HepG2 (cell line): ENCODE measurements around the gene UBR4. TPM values are rescaled to one million over a fixed set of nuclear protein-coding genes. Genes with fewer than 3 reads are reported as not detected.

Experiments used
- ATAC-seq: fragments of 200-7000 bp; cut with Tn5 transposase; 3 replicates; pipeline ENCODE4 v1.9.1; 2020; ENCODE audit warnings: mild to moderate bottlenecking, moderate library complexity
- BruUV-seq: library from RNA; stranded (reverse); fragments of 400-500 nt; replicated peaks from 2 replicates; lab custom pipeline; 2021; lab: Mats Ljungman, UMichigan
- CTCF ChIA-PET: fragments of 300-600 bp; formaldehyde crosslinking; extraction: SDS; loops from one replicate; lab custom pipeline; 2021; ENCODE audit warnings: low total read pairs, inconsistent platforms, low intra/inter-chr PET ratio; lab: Yijun Ruan, JAX
- POLR2A ChIA-PET: fragments of 350-600 bp; sonication (Branson Sonifier 250); formaldehyde crosslinking; loops from one replicate; lab custom pipeline; 2020; ENCODE audit warnings: antibody characterized with exemption, inconsistent platforms; lab: Yijun Ruan, JAX
- DNase-seq: peaks from one replicate; pipeline ENCODE4 v3.0.0-alpha.2; 2015; ENCODE audit warnings: low spot score
- FAIRE-seq: peaks from 3 replicates; lab custom pipeline; 2011; peaks lifted over from hg19 to GRCh38; lab: Jason Lieb, UNC
- H2AFZ ChIP-seq: one replicate; pipeline ENCODE4 v1.6.1; 2011; ENCODE audit warnings: low read length, inconsistent platforms
- H3K27ac ChIP-seq: fragments of 300-600 bp; 3 replicates; pipeline ENCODE4 v1.8.0; 2011; ENCODE audit warnings: mixed run types, mild to moderate bottlenecking, mixed read lengths, low read length, inconsistent platforms; ENCODE audit not compliant: insufficient read depth; ENCODE audit errors: extremely low read length
- H3K27me3 ChIP-seq, 2 experiments: fragments of 200-600 bp in 1 of 2; 2 replicates in 1 of 2; 3 replicates in 1 of 2; pipeline versions ENCODE4 v1.6.0 to v1.8.0; 2011; ENCODE audit warnings: low read length in 2 of 2, mild to moderate bottlenecking in 2 of 2, moderate library complexity in 2 of 2, inconsistent platforms in 1 of 2; ENCODE audit not compliant: insufficient read depth in 2 of 2, control insufficient read depth in 1 of 2
- H3K36me3 ChIP-seq, 2 experiments: fragments of 200-600 bp in 1 of 2; replicated peaks in 1 of 2; 2 replicates in 1 of 2; 3 replicates in 1 of 2; pipeline versions ENCODE4 v1.5.1 to v1.8.0; 2011; ENCODE audit warnings: low read length in 2 of 2, inconsistent platforms in 1 of 2; ENCODE audit not compliant: insufficient read depth in 2 of 2, control insufficient read depth in 1 of 2
- H3K4me1 ChIP-seq: 2 replicates; pipeline ENCODE4 v1.5.1; 2012; ENCODE audit warnings: low read length, inconsistent platforms; ENCODE audit not compliant: insufficient read depth
- H3K4me2 ChIP-seq: 2 replicates; pipeline ENCODE4 v1.6.0; 2011; ENCODE audit warnings: low read depth, low read length, inconsistent platforms
- H3K4me3 ChIP-seq, 3 experiments: fragments of 200-600 bp in 1 of 3; sonication (generic), shearing (Covaris generic) in 1 of 3; replicated peaks in 1 of 3; 2 replicates each; pipeline ENCODE4 v1.5.1; 2011 to 2016; ENCODE audit warnings: low read length in 3 of 3, inconsistent platforms in 2 of 3, low read depth in 2 of 3, mild to moderate bottlenecking in 2 of 3, control low read depth in 1 of 3, mixed read lengths in 1 of 3; ENCODE audit not compliant: insufficient read depth in 1 of 3
- H3K79me2 ChIP-seq: one replicate; pipeline ENCODE4 v1.6.1; 2011; ENCODE audit warnings: low read length, inconsistent platforms; ENCODE audit not compliant: insufficient read depth
- H3K9ac ChIP-seq: 2 replicates; pipeline ENCODE4 v1.6.0; 2011; ENCODE audit warnings: mild to moderate bottlenecking, low read depth, low read length, inconsistent platforms; ENCODE audit not compliant: insufficient read depth
- H3K9me3 ChIP-seq: 2 replicates; pipeline ENCODE4 v1.5.1; 2012; ENCODE audit warnings: mild to moderate bottlenecking, low read length
- H4K20me1 ChIP-seq: 2 replicates; pipeline ENCODE4 v1.6.0; 2011; ENCODE audit warnings: inconsistent platforms, mild to moderate bottlenecking, low read length, moderate library complexity; ENCODE audit not compliant: insufficient read depth
- ERF ChIP-seq: IDR thresholded peaks from 2 replicates; pipeline ENCODE4 v1.6.1; 2018; ENCODE audit warnings: missing biosample characterization, missing genetic modification reagents
- FOXC1 ChIP-seq: sonication (generic); formaldehyde crosslinking; IDR thresholded peaks from 2 replicates; pipeline ENCODE4 v1.8.0; 2022; ENCODE audit warnings: mild to moderate bottlenecking, missing genetic modification reagents, borderline replicate concordance
- HOXA3 ChIP-seq: sonication (generic); formaldehyde crosslinking; IDR thresholded peaks from 2 replicates; pipeline ENCODE4 v1.5.0; 2020; ENCODE audit warnings: missing genetic modification reagents
- HOXD1 ChIP-seq: sonication (generic); formaldehyde crosslinking; IDR thresholded peaks from 2 replicates; pipeline ENCODE4 v1.5.0; 2020; ENCODE audit warnings: missing genetic modification reagents
- MED13 ChIP-seq: sonication (generic); formaldehyde crosslinking; IDR thresholded peaks from 2 replicates; pipeline ENCODE4 v1.5.0; 2020; ENCODE audit warnings: missing genetic modification reagents
- MEIS2 ChIP-seq: sonication (generic); formaldehyde crosslinking; IDR thresholded peaks from 2 replicates; pipeline ENCODE4 v1.9.0; 2021; ENCODE audit warnings: mild to moderate bottlenecking, missing genetic modification reagents
- NAIF1 ChIP-seq: sonication (generic); formaldehyde crosslinking; IDR thresholded peaks from 2 replicates; pipeline ENCODE4 v1.5.0; 2020; ENCODE audit warnings: mild to moderate bottlenecking, missing genetic modification reagents, borderline replicate concordance
- NKX3-1 ChIP-seq: sonication (generic); formaldehyde crosslinking; IDR thresholded peaks from 2 replicates; pipeline ENCODE4 v1.5.0; 2020; ENCODE audit warnings: missing genetic modification reagents
- ZFY ChIP-seq: sonication (generic); formaldehyde crosslinking; IDR thresholded peaks from 2 replicates; pipeline ENCODE4 v1.4.0; 2020; ENCODE audit warnings: missing genetic modification reagents
- ZNF225 ChIP-seq: sonication (generic); formaldehyde crosslinking; IDR thresholded peaks from 2 replicates; pipeline ENCODE4 v1.4.0; 2020; ENCODE audit warnings: mild to moderate bottlenecking, missing genetic modification reagents
- ZNF264 ChIP-seq: sonication (generic); formaldehyde crosslinking; IDR thresholded peaks from 2 replicates; pipeline ENCODE4 v1.4.0; 2020; ENCODE audit warnings: missing genetic modification reagents
- ZNF577 ChIP-seq: sonication (generic); formaldehyde crosslinking; IDR thresholded peaks from 2 replicates; pipeline ENCODE4 v1.4.0; 2020; ENCODE audit warnings: mild to moderate bottlenecking, low read depth, missing genetic modification reagents, borderline replicate concordance
- ZNF772 ChIP-seq: sonication (generic); formaldehyde crosslinking; IDR thresholded peaks from 2 replicates; pipeline ENCODE4 v1.5.0; 2020; ENCODE audit warnings: mild to moderate bottlenecking, missing genetic modification reagents
- WGBS: methylation state at CpG from one replicate; pipeline ENCODE4 v1.1.6; 2017; ENCODE audit warnings: low lambda C conversion rate; 5-methylcytosine and 5-hydroxymethylcytosine counted together
- in situ Hi-C: cut with HindIII; loops from 2 replicates; pipeline ENCODE4 v1.10.0; 2017; ENCODE audit warnings: low pct_unique_long_range_greater_than_20kb; ENCODE audit not compliant: extremely low pct_ligation_motif_present
- intact Hi-C: fragments of 100-400 bp; cut with micrococcal nuclease; formaldehyde crosslinking; loops from one replicate; pipeline ENCODE4 v1.10.0; 2022; ENCODE audit not compliant: unreplicated experiment
- polyA plus RNA-seq, 8 experiments: library from polyadenylated mRNA; depleted of rRNA in 3 of 8; stranded (reverse) in 7 of 8; unstranded in 1 of 8; fragments of >200 nt; fragmentation: Illumina TruSeq in 4 of 8; extraction: Trizol in 4 of 8; gene quantifications; 2 replicates each; pipeline versions ENCODE4 v1.2.1 to v1.2.3, GENCODE V29; 2011 to 2016; ENCODE audit warnings: low read depth in 4 of 8, missing spikeins in 1 of 8, mixed read lengths in 1 of 8; ENCODE audit not compliant: insufficient read depth in 1 of 8
- total RNA-seq, 5 experiments: library from RNA; depleted of rRNA; stranded (reverse); fragments of >200 nt; fragmentation: Illumina TruSeq; extraction: Trizol; gene quantifications; 2 replicates each; pipeline ENCODE4 v1.2.3, GENCODE V29; 2016; ENCODE audit warnings: low read depth in 1 of 5
- TF ChIP-seq, protein P1 (sequence below): IDR thresholded peaks from 2 replicates; pipeline ENCODE4 v1.6.1; 2012; ENCODE audit warnings: low read depth, low read length, improper control_type of control experiment
- TF ChIP-seq, protein P2 (sequence below): sonication (generic); formaldehyde crosslinking; IDR thresholded peaks from 2 replicates; pipeline ENCODE4 v1.4.0; 2020; ENCODE audit warnings: missing genetic modification reagents, borderline replicate concordance
- TF ChIP-seq, protein P3 (sequence below): sonication (generic); formaldehyde crosslinking; IDR thresholded peaks from 2 replicates; pipeline ENCODE4 v1.5.0; 2020; ENCODE audit warnings: mild to moderate bottlenecking, missing genetic modification reagents, borderline replicate concordance
- TF ChIP-seq, protein P4 (sequence below): sonication (generic); formaldehyde crosslinking; IDR thresholded peaks from 2 replicates; pipeline ENCODE4 v1.9.0; 2022; ENCODE audit warnings: low read depth, missing genetic modification reagents

UBR4 gene
- total and polyA plus RNA-seq, 2 of the 13 experiments (the other 11 are each of a cell fraction or from before 2014, with no cell fraction given), result 59.1 to 106 TPM

DNA sequence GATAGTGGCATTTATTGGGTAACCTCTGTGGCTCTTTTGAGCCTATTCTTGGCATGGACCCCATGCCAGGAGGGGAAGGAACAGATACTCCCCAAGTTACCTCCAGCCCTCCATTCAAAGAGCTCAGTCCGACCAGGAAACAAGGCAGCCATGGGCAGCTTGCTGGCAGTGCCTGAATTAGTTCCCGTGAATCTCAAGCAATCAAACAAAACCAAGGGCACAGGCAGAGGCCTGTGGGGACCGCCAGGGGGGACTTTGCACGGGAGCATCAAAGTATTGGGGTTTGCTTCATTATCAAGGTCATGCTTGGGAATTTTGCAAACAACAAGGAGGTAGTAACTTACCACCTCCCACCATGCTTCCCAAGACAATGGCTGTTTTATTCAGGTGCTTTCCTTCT is 172.4 kb downstream of the UBR4 start:
- WGBS, result 10% methylated on average over 4 of the region's 4 CpGs
- H3K36me3 ChIP-seq, result no peaks in the 10 kb centered on the region
- no peak for DNase-seq
- TF ChIP-seq ZNF225 (CRISPR knock-in tag) (no peak), HOXD1 (CRISPR knock-in tag) (no peak), NKX3-1 (CRISPR knock-in tag) (no peak), ZNF577 (CRISPR knock-in tag) (no peak), ERF (CRISPR knock-in tag) (no peak), MEIS2 (CRISPR knock-in tag) (no peak), NAIF1 (CRISPR knock-in tag) (no peak), ZFY (CRISPR knock-in tag) (no peak), FOXC1 (CRISPR knock-in tag) (no peak), MED13 (CRISPR knock-in tag) (no peak), ZNF264 (CRISPR knock-in tag) (no peak), ZNF772 (no peak), HOXA3 (CRISPR knock-in tag) (no peak)
- TF ChIP-seq, protein P1, sequence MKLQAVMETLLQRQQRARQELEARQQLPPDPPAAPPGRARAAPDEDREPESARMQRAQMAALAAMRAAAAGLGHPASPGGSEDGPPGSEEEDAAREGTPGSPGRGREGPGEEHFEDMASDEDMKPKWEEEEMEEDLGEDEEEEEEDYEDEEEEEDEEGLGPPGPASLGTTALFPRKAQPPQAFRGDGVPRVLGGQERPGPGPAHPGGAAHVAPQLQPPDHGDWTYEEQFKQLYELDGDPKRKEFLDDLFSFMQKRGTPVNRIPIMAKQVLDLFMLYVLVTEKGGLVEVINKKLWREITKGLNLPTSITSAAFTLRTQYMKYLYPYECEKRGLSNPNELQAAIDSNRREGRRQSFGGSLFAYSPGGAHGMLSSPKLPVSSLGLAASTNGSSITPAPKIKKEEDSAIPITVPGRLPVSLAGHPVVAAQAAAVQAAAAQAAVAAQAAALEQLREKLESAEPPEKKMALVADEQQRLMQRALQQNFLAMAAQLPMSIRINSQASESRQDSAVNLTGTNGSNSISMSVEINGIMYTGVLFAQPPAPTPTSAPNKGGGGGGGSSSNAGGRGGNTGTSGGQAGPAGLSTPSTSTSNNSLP, result 0 out of 2 replicates have a peak, but pooled peaks have one; percentile 11
- TF ChIP-seq, protein P2, sequence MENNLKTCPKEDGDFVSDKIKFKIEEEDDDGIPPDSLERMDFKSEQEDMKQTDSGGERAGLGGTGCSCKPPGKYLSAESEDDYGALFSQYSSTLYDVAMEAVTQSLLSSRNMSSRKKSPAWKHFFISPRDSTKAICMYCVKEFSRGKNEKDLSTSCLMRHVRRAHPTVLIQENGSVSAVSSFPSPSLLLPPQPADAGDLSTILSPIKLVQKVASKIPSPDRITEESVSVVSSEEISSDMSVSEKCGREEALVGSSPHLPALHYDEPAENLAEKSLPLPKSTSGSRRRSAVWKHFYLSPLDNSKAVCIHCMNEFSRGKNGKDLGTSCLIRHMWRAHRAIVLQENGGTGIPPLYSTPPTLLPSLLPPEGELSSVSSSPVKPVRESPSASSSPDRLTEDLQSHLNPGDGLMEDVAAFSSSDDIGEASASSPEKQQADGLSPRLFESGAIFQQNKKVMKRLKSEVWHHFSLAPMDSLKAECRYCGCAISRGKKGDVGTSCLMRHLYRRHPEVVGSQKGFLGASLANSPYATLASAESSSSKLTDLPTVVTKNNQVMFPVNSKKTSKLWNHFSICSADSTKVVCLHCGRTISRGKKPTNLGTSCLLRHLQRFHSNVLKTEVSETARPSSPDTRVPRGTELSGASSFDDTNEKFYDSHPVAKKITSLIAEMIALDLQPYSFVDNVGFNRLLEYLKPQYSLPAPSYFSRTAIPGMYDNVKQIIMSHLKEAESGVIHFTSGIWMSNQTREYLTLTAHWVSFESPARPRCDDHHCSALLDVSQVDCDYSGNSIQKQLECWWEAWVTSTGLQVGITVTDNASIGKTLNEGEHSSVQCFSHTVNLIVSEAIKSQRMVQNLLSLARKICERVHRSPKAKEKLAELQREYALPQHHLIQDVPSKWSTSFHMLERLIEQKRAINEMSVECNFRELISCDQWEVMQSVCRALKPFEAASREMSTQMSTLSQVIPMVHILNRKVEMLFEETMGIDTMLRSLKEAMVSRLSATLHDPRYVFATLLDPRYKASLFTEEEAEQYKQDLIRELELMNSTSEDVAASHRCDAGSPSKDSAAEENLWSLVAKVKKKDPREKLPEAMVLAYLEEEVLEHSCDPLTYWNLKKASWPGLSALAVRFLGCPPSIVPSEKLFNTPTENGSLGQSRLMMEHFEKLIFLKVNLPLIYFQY (CRISPR knock-in tag), result no peak
- TF ChIP-seq, protein P3, sequence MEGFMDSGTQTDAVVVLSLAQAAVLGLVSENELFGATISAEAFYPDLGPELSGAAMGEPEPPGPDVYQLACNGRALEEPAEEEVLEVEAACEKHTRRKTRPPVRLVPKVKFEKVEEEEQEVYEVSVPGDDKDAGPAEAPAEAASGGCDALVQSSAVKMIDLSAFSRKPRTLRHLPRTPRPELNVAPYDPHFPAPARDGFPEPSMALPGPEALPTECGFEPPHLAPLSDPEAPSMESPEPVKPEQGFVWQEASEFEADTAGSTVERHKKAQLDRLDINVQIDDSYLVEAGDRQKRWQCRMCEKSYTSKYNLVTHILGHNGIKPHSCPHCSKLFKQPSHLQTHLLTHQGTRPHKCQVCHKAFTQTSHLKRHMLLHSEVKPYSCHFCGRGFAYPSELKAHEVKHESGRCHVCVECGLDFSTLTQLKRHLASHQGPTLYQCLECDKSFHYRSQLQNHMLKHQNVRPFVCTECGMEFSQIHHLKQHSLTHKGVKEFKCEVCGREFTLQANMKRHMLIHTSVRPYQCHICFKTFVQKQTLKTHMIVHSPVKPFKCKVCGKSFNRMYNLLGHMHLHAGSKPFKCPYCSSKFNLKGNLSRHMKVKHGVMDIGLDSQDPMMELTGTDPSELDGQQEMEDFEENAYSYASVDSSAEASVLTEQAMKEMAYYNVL (CRISPR knock-in tag), result no peak
- TF ChIP-seq, protein P4, sequence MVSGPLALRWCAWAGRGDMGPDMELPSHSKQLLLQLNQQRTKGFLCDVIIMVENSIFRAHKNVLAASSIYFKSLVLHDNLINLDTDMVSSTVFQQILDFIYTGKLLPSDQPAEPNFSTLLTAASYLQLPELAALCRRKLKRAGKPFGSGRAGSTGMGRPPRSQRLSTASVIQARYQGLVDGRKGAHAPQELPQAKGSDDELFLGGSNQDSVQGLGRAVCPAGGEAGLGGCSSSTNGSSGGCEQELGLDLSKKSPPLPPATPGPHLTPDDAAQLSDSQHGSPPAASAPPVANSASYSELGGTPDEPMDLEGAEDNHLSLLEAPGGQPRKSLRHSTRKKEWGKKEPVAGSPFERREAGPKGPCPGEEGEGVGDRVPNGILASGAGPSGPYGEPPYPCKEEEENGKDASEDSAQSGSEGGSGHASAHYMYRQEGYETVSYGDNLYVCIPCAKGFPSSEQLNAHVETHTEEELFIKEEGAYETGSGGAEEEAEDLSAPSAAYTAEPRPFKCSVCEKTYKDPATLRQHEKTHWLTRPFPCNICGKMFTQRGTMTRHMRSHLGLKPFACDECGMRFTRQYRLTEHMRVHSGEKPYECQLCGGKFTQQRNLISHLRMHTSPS (CRISPR knock-in tag), result 0 out of 2 replicates have a peak, but pooled peaks have one; percentile 24

More for the DNA sequence above, 172.4 kb downstream of the UBR4 start:
- Histone ChIP-seq H3K27me3 (peaks cover 11 to 43% of the 10 kb centered on the region in 2 experiments), H3K4me2 (peak overlapping the region; percentile 15; the same call in 1 of the 2 replicates), H4K20me1 (no peaks in the 10 kb centered on the region), H3K9ac (no peak overlapping the region), H3K4me3 (no peak overlapping the region), H3K4me1 (peaks cover 61% of the 10 kb centered on the region), H3K79me2 (no peaks in the 10 kb centered on the region), H3K27ac (no peak overlapping the region), H2AFZ (no peak overlapping the region), H3K9me3 (no peaks in the 10 kb centered on the region)
- intact Hi-C loops (loop anchor here (2.0 kb wide), 1 partner anchor 29 kb away; no protein-coding TSS in a partner anchor), in situ Hi-C loops (no loop called here)
- POLR2A ChIA-PET, result no interaction called here
- BruUV-seq, result no TSS peak
- CTCF ChIA-PET, result no interaction called here
- ATAC-seq (no peak), FAIRE-seq (no peak)
